HepG2 (cell line): ENCODE data around the gene BRPF1. TPM values are rescaled to one million over a fixed set of nuclear protein-coding genes. Genes with fewer than 3 reads are reported as not detected.

Source experiments
- CBX1 ChIP-seq: IDR thresholded peaks from one replicate; pipeline ENCODE4 v1.6.1; 2016; ENCODE audit warnings: antibody characterized with exemption, low read depth
- GATAD1 ChIP-seq: IDR thresholded peaks from 2 replicates; pipeline ENCODE4 v1.6.1; 2016; ENCODE audit warnings: missing genetic modification reagents, missing compliant biosample characterization
- HOXA7 ChIP-seq: sonication (generic); formaldehyde crosslinking; IDR thresholded peaks from 2 replicates; pipeline ENCODE4 v1.8.1; 2022; ENCODE audit warnings: mild to moderate bottlenecking, missing genetic modification reagents, moderate library complexity
- KMT2A ChIP-seq: sonication (generic); formaldehyde crosslinking; IDR thresholded peaks from 2 replicates; pipeline ENCODE4 v1.4.0; 2020; ENCODE audit warnings: missing genetic modification reagents
- MEF2D ChIP-seq: sonication (generic); formaldehyde crosslinking; IDR thresholded peaks from 2 replicates; pipeline ENCODE4 v1.5.1; 2020; ENCODE audit warnings: mild to moderate bottlenecking, missing genetic modification reagents
- RNF2 ChIP-seq: fragments of 450-650 bp; conservative IDR thresholded peaks from 2 replicates; pipeline ENCODE4 v1.6.1; 2016; ENCODE audit warnings: low read depth
- TBX2 ChIP-seq: sonication (generic); formaldehyde crosslinking; IDR thresholded peaks from 2 replicates; pipeline ENCODE4 v1.5.0; 2020; ENCODE audit warnings: missing genetic modification reagents, mild to moderate bottlenecking, borderline replicate concordance
- THAP11 ChIP-seq: IDR thresholded peaks from 2 replicates; pipeline ENCODE4 v1.6.1; 2016; ENCODE audit warnings: missing biosample characterization, missing genetic modification reagents
- ZKSCAN1 ChIP-seq: fragments of 150-350 bp; IDR thresholded peaks from 2 replicates; pipeline ENCODE4 v1.6.1; 2014; ENCODE audit warnings: low read length
- ZNF749 ChIP-seq: sonication (generic); formaldehyde crosslinking; IDR thresholded peaks from 2 replicates; pipeline ENCODE4 v1.8.0; 2022; ENCODE audit warnings: mild to moderate bottlenecking, missing genetic modification reagents, moderate library complexity, borderline replicate concordance
- polyA plus RNA-seq, 8 experiments: library from polyadenylated mRNA; depleted of rRNA in 3 of 8; stranded (reverse) in 7 of 8; unstranded in 1 of 8; fragments of >200 nt; fragmentation: Illumina TruSeq in 4 of 8; extraction: Trizol in 4 of 8; gene quantifications; 2 replicates each; pipeline versions ENCODE4 v1.2.1 to v1.2.3, GENCODE V29; 2011 to 2016; ENCODE audit warnings: low read depth in 4 of 8, missing spikeins in 1 of 8, mixed read lengths in 1 of 8; ENCODE audit not compliant: insufficient read depth in 1 of 8
- total RNA-seq, 5 experiments: library from RNA; depleted of rRNA; stranded (reverse); fragments of >200 nt; fragmentation: Illumina TruSeq; extraction: Trizol; gene quantifications; 2 replicates each; pipeline ENCODE4 v1.2.3, GENCODE V29; 2016; ENCODE audit warnings: low read depth in 1 of 5
- TF ChIP-seq, protein P1 (sequence below): IDR thresholded peaks from 2 replicates; pipeline ENCODE4 v1.4.0; 2020; ENCODE audit warnings: mild to moderate bottlenecking, missing genetic modification reagents
- TF ChIP-seq, protein P2 (sequence below): sonication (generic); formaldehyde crosslinking; conservative IDR thresholded peaks from 2 replicates; pipeline ENCODE4 v1.4.0; 2020; ENCODE audit warnings: missing genetic modification reagents
- TF ChIP-seq, protein P3 (sequence below): sonication (generic); formaldehyde crosslinking; IDR thresholded peaks from 2 replicates; pipeline ENCODE4 v1.4.0; 2020; ENCODE audit warnings: missing genetic modification reagents
- TF ChIP-seq, protein P4 (sequence below): sonication (generic); formaldehyde crosslinking; IDR thresholded peaks from 2 replicates; pipeline ENCODE4 v1.4.0; 2020; ENCODE audit warnings: mild to moderate bottlenecking, missing genetic modification reagents

Gene BRPF1
- total and polyA plus RNA-seq, 2 of the 13 experiments (the other 11 are each of a cell fraction or from before 2014, with no cell fraction given): 7.3 to 10.0 TPM

DNA sequence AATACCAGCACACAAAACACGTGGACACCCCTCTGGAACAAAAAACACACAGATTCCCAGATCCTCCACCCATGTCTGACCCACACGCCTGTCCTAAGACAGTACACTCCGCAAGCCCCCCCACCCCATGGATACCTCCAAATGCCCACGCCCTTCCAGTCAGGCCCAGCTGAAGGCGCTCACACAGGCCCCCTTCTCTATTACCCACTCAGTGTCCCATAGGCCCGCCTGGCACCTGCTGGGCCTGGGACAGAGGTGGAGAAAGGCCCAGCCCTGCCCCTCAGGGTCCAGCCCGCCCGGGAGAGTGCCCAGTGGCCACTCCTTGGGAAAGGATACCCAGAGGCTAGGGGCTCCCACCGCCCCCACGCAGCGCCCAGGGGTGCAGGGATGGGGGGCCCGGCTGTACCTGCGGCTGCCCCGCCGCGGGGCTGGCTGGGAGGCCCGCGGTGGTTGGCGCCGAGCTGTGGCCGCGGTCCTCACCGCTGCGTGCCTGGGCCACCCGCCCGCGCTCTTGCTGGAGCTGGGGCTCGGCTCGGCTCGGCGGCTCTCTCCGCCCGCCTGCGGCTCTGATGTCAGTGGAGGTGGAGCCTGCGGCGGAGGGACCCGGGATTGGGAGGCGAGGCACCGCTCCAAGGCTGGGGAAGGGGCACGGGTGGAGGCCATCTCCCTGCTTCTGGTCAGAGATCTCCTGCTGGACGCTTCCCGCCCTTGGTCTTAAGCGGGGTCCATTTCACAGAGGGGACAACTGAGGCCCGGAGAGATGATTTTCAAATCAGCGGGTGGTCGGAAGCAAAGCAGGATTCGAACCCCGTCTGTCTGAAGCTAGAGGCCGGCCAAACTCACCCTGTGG, 38.1 kb downstream of the BRPF1 start, which contains the start of gene CAMK1 (continued):
- TF ChIP-seq, protein P1, sequence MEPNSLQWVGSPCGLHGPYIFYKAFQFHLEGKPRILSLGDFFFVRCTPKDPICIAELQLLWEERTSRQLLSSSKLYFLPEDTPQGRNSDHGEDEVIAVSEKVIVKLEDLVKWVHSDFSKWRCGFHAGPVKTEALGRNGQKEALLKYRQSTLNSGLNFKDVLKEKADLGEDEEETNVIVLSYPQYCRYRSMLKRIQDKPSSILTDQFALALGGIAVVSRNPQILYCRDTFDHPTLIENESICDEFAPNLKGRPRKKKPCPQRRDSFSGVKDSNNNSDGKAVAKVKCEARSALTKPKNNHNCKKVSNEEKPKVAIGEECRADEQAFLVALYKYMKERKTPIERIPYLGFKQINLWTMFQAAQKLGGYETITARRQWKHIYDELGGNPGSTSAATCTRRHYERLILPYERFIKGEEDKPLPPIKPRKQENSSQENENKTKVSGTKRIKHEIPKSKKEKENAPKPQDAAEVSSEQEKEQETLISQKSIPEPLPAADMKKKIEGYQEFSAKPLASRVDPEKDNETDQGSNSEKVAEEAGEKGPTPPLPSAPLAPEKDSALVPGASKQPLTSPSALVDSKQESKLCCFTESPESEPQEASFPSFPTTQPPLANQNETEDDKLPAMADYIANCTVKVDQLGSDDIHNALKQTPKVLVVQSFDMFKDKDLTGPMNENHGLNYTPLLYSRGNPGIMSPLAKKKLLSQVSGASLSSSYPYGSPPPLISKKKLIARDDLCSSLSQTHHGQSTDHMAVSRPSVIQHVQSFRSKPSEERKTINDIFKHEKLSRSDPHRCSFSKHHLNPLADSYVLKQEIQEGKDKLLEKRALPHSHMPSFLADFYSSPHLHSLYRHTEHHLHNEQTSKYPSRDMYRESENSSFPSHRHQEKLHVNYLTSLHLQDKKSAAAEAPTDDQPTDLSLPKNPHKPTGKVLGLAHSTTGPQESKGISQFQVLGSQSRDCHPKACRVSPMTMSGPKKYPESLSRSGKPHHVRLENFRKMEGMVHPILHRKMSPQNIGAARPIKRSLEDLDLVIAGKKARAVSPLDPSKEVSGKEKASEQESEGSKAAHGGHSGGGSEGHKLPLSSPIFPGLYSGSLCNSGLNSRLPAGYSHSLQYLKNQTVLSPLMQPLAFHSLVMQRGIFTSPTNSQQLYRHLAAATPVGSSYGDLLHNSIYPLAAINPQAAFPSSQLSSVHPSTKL (CRISPR knock-in tag): no peak
- TF ChIP-seq, protein P2, sequence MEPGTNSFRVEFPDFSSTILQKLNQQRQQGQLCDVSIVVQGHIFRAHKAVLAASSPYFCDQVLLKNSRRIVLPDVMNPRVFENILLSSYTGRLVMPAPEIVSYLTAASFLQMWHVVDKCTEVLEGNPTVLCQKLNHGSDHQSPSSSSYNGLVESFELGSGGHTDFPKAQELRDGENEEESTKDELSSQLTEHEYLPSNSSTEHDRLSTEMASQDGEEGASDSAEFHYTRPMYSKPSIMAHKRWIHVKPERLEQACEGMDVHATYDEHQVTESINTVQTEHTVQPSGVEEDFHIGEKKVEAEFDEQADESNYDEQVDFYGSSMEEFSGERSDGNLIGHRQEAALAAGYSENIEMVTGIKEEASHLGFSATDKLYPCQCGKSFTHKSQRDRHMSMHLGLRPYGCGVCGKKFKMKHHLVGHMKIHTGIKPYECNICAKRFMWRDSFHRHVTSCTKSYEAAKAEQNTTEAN (CRISPR knock-in tag): no peak
- TF ChIP-seq, protein P3, sequence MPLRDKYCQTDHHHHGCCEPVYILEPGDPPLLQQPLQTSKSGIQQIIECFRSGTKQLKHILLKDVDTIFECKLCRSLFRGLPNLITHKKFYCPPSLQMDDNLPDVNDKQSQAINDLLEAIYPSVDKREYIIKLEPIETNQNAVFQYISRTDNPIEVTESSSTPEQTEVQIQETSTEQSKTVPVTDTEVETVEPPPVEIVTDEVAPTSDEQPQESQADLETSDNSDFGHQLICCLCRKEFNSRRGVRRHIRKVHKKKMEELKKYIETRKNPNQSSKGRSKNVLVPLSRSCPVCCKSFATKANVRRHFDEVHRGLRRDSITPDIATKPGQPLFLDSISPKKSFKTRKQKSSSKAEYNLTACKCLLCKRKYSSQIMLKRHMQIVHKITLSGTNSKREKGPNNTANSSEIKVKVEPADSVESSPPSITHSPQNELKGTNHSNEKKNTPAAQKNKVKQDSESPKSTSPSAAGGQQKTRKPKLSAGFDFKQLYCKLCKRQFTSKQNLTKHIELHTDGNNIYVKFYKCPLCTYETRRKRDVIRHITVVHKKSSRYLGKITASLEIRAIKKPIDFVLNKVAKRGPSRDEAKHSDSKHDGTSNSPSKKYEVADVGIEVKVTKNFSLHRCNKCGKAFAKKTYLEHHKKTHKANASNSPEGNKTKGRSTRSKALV: no peak
- TF ChIP-seq THAP11 (CRISPR knock-in tag): no peak; the same call in 1 of the 2 replicates
- no peak for TF ChIP-seq ZKSCAN1
- no peak for TF ChIP-seq MEF2D (CRISPR knock-in tag)
- peak; percentile 23 for TF ChIP-seq CBX1
- TF ChIP-seq, protein P4, sequence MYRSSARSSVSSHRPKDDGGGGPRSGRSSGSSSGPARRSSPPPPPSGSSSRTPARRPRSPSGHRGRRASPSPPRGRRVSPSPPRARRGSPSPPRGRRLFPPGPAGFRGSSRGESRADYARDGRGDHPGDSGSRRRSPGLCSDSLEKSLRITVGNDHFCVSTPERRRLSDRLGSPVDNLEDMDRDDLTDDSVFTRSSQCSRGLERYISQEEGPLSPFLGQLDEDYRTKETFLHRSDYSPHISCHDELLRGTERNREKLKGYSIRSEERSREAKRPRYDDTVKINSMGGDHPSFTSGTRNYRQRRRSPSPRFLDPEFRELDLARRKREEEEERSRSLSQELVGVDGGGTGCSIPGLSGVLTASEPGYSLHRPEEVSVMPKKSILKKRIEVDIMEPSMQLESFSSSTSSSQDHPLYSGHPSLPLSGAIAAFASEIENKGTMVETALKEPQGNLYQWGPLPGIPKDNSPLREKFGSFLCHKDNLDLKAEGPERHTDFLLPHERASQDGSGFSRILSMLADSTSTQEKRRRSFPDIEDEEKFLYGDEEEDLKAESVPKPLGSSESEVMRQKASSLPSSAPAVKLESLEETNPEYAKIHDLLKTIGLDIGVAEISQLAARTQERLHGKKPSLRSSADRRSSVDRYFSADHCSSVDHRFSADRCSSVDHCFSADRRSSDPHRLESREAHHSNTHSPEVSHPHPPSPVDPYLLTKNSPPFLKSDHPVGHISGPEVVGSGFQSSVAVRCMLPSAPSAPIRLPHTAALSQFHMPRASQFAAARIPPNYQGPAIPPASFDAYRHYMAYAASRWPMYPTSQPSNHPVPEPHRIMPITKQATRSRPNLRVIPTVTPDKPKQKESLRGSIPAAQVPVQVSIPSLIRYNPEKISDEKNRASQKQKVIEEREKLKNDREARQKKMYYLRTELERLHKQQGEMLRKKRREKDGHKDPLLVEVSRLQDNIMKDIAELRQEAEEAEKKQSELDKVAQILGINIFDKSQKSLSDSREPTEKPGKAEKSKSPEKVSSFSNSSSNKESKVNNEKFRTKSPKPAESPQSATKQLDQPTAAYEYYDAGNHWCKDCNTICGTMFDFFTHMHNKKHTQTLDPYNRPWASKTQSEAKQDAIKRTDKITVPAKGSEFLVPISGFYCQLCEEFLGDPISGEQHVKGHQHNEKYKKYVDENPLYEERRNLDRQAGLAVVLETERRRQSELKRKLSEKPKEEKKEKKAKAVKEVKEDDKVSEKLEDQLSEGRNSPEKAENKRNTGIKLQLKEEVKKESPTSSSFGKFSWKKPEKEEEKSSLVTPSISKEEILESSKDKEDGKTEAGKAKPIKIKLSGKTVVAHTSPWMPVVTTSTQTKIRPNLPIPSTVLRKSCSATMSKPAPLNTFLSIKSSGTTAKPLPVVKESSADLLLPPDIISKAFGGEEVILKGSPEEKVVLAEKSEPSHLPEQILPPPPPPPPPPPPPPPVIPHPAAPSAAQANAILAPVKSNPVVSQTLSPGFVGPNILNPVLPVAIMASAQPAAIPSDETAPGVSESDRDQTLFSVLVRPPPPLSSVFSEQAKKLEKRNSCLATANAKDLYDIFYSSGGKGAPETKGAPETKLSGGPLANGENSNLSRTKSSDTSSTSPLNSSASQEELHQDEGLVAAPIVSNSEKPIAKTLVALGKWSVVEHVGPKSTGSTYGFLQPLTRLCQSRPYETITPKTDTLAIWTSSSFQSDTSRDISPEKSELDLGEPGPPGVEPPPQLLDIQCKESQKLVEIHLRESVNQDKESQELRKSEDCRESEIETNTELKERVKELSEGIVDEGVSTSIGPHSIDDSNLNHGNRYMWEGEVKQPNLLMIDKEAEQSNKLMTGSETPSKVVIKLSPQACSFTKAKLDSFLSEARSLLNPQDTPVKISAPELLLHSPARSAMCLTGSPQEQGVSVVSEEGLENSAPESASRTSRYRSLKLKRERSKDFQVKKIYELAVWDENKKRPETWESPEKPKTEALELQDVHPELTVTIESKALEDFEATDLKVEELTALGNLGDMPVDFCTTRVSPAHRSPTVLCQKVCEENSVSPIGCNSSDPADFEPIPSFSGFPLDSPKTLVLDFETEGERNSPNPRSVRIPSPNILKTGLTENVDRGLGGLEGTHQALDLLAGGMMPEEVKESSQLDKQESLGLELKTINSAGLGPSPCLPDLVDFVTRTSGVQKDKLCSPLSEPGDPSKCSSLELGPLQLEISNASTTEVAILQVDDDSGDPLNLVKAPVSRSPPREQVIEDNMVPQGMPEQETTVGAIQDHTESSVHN (CRISPR knock-in tag): no peak
- no peak for TF ChIP-seq ZNF749 (CRISPR knock-in tag)
- TF ChIP-seq GATAD1 (CRISPR knock-in tag): 0 out of 2 replicates have a peak, but pooled peaks have one; percentile 11
- TF ChIP-seq TBX2 (CRISPR knock-in tag): no peak
- no peak for TF ChIP-seq RNF2
- no peak for TF ChIP-seq KMT2A (CRISPR knock-in tag)
- TF ChIP-seq HOXA7: no peak
